Panc1 (cell line): ENCODE measurements around the gene ZNF563.

Experiments used
- CTCF ChIP-seq: fragments of 450-650 bp; IDR thresholded peaks from 2 replicates; pipeline ENCODE4 v1.5.1; 2017; ENCODE audit warnings: mild to moderate bottlenecking
- POLR2AphosphoS5 ChIP-seq: IDR thresholded peaks from 2 replicates; pipeline ENCODE4 v1.6.1; 2012; ENCODE audit warnings: mild to moderate bottlenecking, low read depth, low read length, moderate library complexity
- REST ChIP-seq, 2 experiments: IDR thresholded peaks; 2 replicates each; pipeline ENCODE4 v1.6.1; 2011 to 2012; ENCODE audit warnings: low read depth in 2 of 2, control low read depth in 1 of 2, low read length in 1 of 2, mild to moderate bottlenecking in 1 of 2, moderate library complexity in 1 of 2; ENCODE audit not compliant: insufficient read depth in 1 of 2
- SIN3A ChIP-seq: IDR thresholded peaks from 2 replicates; pipeline ENCODE4 v1.6.1; 2012; ENCODE audit warnings: low read depth, mild to moderate bottlenecking, low read length, moderate library complexity, borderline replicate concordance; ENCODE audit not compliant: insufficient read depth
- TCF7L2 ChIP-seq: IDR thresholded peaks from 2 replicates; pipeline ENCODE4 v1.6.1; 2011; ENCODE audit warnings: mild to moderate bottlenecking, low read depth, low read length, inconsistent platforms

- TF ChIP-seq CTCF (no peak), SIN3A (no peak), POLR2AphosphoS5 (no peak), REST (IDR thresholded peaks at IDR 0.05; ENCODE audit: insufficient read depth in 1 of 2, low read depth in 2 of 2, low read length in 1 of 2) (no peak), TCF7L2 (no peak)
Measured at GRCh38 chr19:12325690-12326089, 7.7 kb downstream of the ZNF563 start.
